Uterus (tissue), 4 donors: ENCODE results near the gene CREB3L1. TPM values are rescaled to one million over a fixed set of nuclear protein-coding genes. Genes with fewer than 3 reads are reported as not detected.

ENCODE experiments used
- DNase-seq, 2 donors: peaks; one replicate each; pipeline ENCODE4 v3.0.0-alpha.2; 2019 to 2020
- H3K27ac ChIP-seq, 2 donors: fragments of 200-600 bp; sonication (generic); 1 replicate in 1 of 2; 2 replicates in 1 of 2; pipeline ENCODE4 v1.5.1; 2016 to 2018
- H3K27me3 ChIP-seq, 2 donors: fragments of 200-600 bp; sonication (generic); one replicate each; pipeline ENCODE4 v1.5.1; 2018 to 2019; ENCODE audit warnings: control low read depth in 1 of 2
- H3K36me3 ChIP-seq, 2 donors: fragments of 200-600 bp; sonication (generic); one replicate each; pipeline ENCODE4 v1.5.1; 2019; ENCODE audit warnings: control low read depth in 1 of 2
- H3K4me1 ChIP-seq, 2 donors: fragments of 200-600 bp; sonication (generic); one replicate each; pipeline ENCODE4 v1.5.1; 2018 to 2019; ENCODE audit warnings: control low read depth in 1 of 2
- H3K4me3 ChIP-seq, 2 donors: fragments of 200-600 bp; sonication (generic); 1 replicate in 1 of 2; 2 replicates in 1 of 2; pipeline ENCODE4 v1.5.1; 2018 to 2019; ENCODE audit warnings: mild to moderate bottlenecking in 1 of 2
- H3K9me3 ChIP-seq, 2 donors: fragments of 200-600 bp; sonication (generic); one replicate each; pipeline ENCODE4 v1.5.1; 2019; ENCODE audit warnings: control low read depth in 1 of 2
- CTCF ChIP-seq, 4 experiments: fragments of 200-600 bp in 2 of 4; fragments of 450-650 bp in 2 of 4; sonication (generic) in 2 of 4; IDR thresholded peaks; one replicate each; pipeline ENCODE4 v1.5.1; 2016 to 2019; ENCODE audit warnings: antibody characterized with exemption in 4 of 4, mild to moderate bottlenecking in 2 of 4, moderate library complexity in 1 of 4
- POLR2A ChIP-seq, 2 donors: fragments of 450-650 bp; IDR thresholded peaks; one replicate each; pipeline ENCODE4 v1.6.1; 2016; ENCODE audit warnings: antibody characterized with exemption in 2 of 2, mild to moderate bottlenecking in 1 of 2, moderate library complexity in 1 of 2
- intact Hi-C: fragments of 100-400 bp; cut with DNase I; formaldehyde crosslinking; loops from one replicate; pipeline ENCODE4 v1.15.1; 2023; ENCODE audit warnings: low total_unique reads
- total RNA-seq, 4 donors: library from RNA; depleted of rRNA in 3 of 4; stranded (reverse); fragments of >200 nt in 3 of 4; gene quantifications; one replicate each; pipeline versions ENCODE4 v1.1.0 to v1.2.4, GENCODE V29; 2014 to 2023
- donor health status: DM: yes; HTN: yes; CAD: no.

CREB3L1 gene
- total RNA-seq, 4 donors from 2014 or later, result 2.0 to 20.8 (median 14.8) TPM; not detected in 1

- H3K9me3 ChIP-seq, result no peaks in the 10 kb centered on the region
- H3K4me1 ChIP-seq, result no peaks in the 10 kb centered on the region
- TF ChIP-seq CTCF (IDR thresholded peaks at IDR 0.05) (no peak), POLR2A (IDR thresholded peaks at IDR 0.05) (no peak)
- no peak for DNase-seq
- no peaks in the 10 kb centered on the region for H3K36me3 ChIP-seq
- intact Hi-C loops, result no loop called here
- no peak overlapping the region for H3K27ac ChIP-seq
- no peak overlapping the region for H3K4me3 ChIP-seq
- no peaks in the 10 kb centered on the region for H3K27me3 ChIP-seq
These were observed 29.9 kb downstream of the CREB3L1 start for GRCh38 chr11:46307369-46307768.

GRCh38 chr11:46307785-46308341, 30.4 kb downstream of the CREB3L1 start:
- no peak overlapping the region for H3K27ac ChIP-seq
- no peak for DNase-seq
- H3K36me3 ChIP-seq, result no peaks in the 10 kb centered on the region
- no peaks in the 10 kb centered on the region for H3K27me3 ChIP-seq
- no peaks in the 10 kb centered on the region for H3K4me1 ChIP-seq
- intact Hi-C loops, result loop anchor here (2.0 kb wide), 1 partner anchor 69 kb away; no protein-coding TSS in a partner anchor
- H3K9me3 ChIP-seq, result no peaks in the 10 kb centered on the region
- no peak for TF ChIP-seq CTCF (IDR thresholded peaks at IDR 0.05)
- TF ChIP-seq POLR2A (IDR thresholded peaks at IDR 0.05), result no peak
- H3K4me3 ChIP-seq, result no peak overlapping the region

- no peaks in the 10 kb centered on the region for H3K4me1 ChIP-seq
- intact Hi-C loops, result loop anchor here (2.0 kb wide), 1 partner anchor 70 kb away; no protein-coding TSS in a partner anchor
- peak; percentile 77 to 83 for DNase-seq
- TF ChIP-seq POLR2A (IDR thresholded peaks at IDR 0.05) (no peak), CTCF (IDR thresholded peaks at IDR 0.05) (peak; percentile 86 to 96 (median 90))
- H3K27ac ChIP-seq, result no peak overlapping the region
- no peak overlapping the region for H3K4me3 ChIP-seq
- H3K27me3 ChIP-seq, result no peaks in the 10 kb centered on the region
- no peaks in the 10 kb centered on the region for H3K9me3 ChIP-seq
- no peaks in the 10 kb centered on the region for H3K36me3 ChIP-seq
These were observed 31.4 kb downstream of the CREB3L1 start for GRCh38 chr11:46308631-46309419.

- Histone ChIP-seq H3K4me3 (no peak overlapping the region), H3K9me3 (no peaks in the 10 kb centered on the region), H3K4me1 (no peaks in the 10 kb centered on the region), H3K27me3 (no peaks in the 10 kb centered on the region), H3K36me3 (no peaks in the 10 kb centered on the region), H3K27ac (no peak overlapping the region)
- no peak for TF ChIP-seq CTCF (IDR thresholded peaks at IDR 0.05)
- TF ChIP-seq POLR2A (IDR thresholded peaks at IDR 0.05), result no peak
- intact Hi-C loops, result loop anchor here (2.0 kb wide), 1 partner anchor 71 kb away; no protein-coding TSS in a partner anchor
- no peak for DNase-seq
These were observed 32.4 kb downstream of the CREB3L1 start for GRCh38 chr11:46309814-46310259.
